GM12878 (cell line): ENCODE results near the gene ZNF701. TPM values are rescaled to one million over a fixed set of nuclear protein-coding genes. Genes with fewer than 3 reads are reported as not detected.

Experiments
- ASH2L ChIP-seq: fragments of 300-600, 200-600 bp; sonication (generic); IDR thresholded peaks from 2 replicates; pipeline ENCODE4 v1.6.1; 2017; ENCODE audit warnings: low read depth, mild to moderate bottlenecking, borderline replicate concordance
- E2F8 ChIP-seq: fragments of 450-650 bp; IDR thresholded peaks from 2 replicates; pipeline ENCODE4 v1.6.1; 2018; ENCODE audit warnings: mild to moderate bottlenecking, low read depth, moderate library complexity; ENCODE audit not compliant: partially characterized antibody
- HDGF ChIP-seq: fragments of 450-650 bp; IDR thresholded peaks from 2 replicates; pipeline ENCODE4 v1.6.1; 2016; ENCODE audit warnings: antibody characterized with exemption
- IRF4 ChIP-seq: IDR thresholded peaks from 2 replicates; pipeline ENCODE4 v1.6.1; 2011; ENCODE audit warnings: low read depth, low read length
- KAT2A ChIP-seq: conservative IDR thresholded peaks from 2 replicates; pipeline ENCODE4 v1.6.1; 2011; ENCODE audit warnings: low read depth, low read length; ENCODE audit not compliant: control insufficient read depth
- NFYB ChIP-seq: IDR thresholded peaks from 2 replicates; pipeline ENCODE4 v1.6.1; 2011; ENCODE audit warnings: low read depth, mild to moderate bottlenecking, low read length, improper control_type of control experiment, moderate library complexity; ENCODE audit not compliant: insufficient read depth
- PBX3 ChIP-seq: IDR thresholded peaks from 2 replicates; pipeline ENCODE4 v1.6.1; 2011; ENCODE audit warnings: mild to moderate bottlenecking, low read depth, low read length, moderate library complexity; ENCODE audit not compliant: insufficient replicate concordance
- POLR2AphosphoS5 ChIP-seq: IDR thresholded peaks from 2 replicates; pipeline ENCODE4 v1.6.1; 2011; ENCODE audit warnings: mild to moderate bottlenecking, low read length, inconsistent platforms
- PRDM15 ChIP-seq: fragments of 450-650 bp; formaldehyde crosslinking; IDR thresholded peaks from 2 replicates; pipeline ENCODE4 v1.4.0; 2020; ENCODE audit warnings: mild to moderate bottlenecking, moderate library complexity
- RELB ChIP-seq: fragments of 450-650 bp; IDR thresholded peaks from 2 replicates; pipeline ENCODE4 v1.6.1; 2017; ENCODE audit warnings: low read depth, mild to moderate bottlenecking, moderate library complexity
- RFX5 ChIP-seq: IDR thresholded peaks from 2 replicates; pipeline ENCODE4 v1.6.1; 2011; ENCODE audit warnings: low read depth, low read length, improper control_type of control experiment
- RUNX3 ChIP-seq: IDR thresholded peaks from 2 replicates; pipeline ENCODE4 v1.6.1; 2012; ENCODE audit warnings: low read length, inconsistent platforms
- TCF12 ChIP-seq: IDR thresholded peaks from 2 replicates; pipeline ENCODE4 v1.6.1; 2011; ENCODE audit warnings: low read depth, mild to moderate bottlenecking, low read length
- ZBTB33 ChIP-seq: fragments of 450-650 bp; IDR thresholded peaks from 2 replicates; pipeline ENCODE4 v1.6.1; 2017; ENCODE audit warnings: mild to moderate bottlenecking
- ZNF217 ChIP-seq: fragments of 450-650 bp; IDR thresholded peaks from 2 replicates; pipeline ENCODE4 v1.6.1; 2017; ENCODE audit warnings: antibody characterized with exemption, mild to moderate bottlenecking
- ZNF274 ChIP-seq: IDR thresholded peaks from one replicate; pipeline ENCODE4 v1.8.0; 2011; ENCODE audit not compliant: insufficient read length, insufficient read depth
- polyA plus RNA-seq, 11 experiments: library from polyadenylated mRNA; depleted of rRNA in 4 of 11; unstranded in 6 of 11; stranded (reverse) in 5 of 11; fragments of >200 nt; fragmentation: Nextera tagmentation in 4 of 11; fragmentation: Illumina TruSeq in 1 of 11; extraction: Ambion mirVana in 4 of 11; extraction: Trizol in 1 of 11; gene quantifications; 1 replicate in 1 of 11; 2 replicates in 10 of 11; pipeline versions ENCODE4 v1.2.1 to v1.2.3, GENCODE V29; 2011 to 2016; ENCODE audit warnings: inconsistent platforms in 2 of 11, missing spikeins in 2 of 11, low read depth in 1 of 11
- total RNA-seq, 4 experiments: library from RNA; depleted of rRNA in 3 of 4; stranded (reverse); fragments of >200 nt in 3 of 4; fragmentation: Illumina TruSeq in 1 of 4; extraction: Trizol in 1 of 4; gene quantifications; 2 replicates each; pipeline versions ENCODE4 v1.2.1 to v1.2.3, GENCODE V29; 2013 to 2021
- TF ChIP-seq, protein P1 (sequence below): fragments of 450-650 bp; IDR thresholded peaks from 2 replicates; pipeline ENCODE4 v1.6.1; 2016; ENCODE audit warnings: mild to moderate bottlenecking

Gene ZNF701
- total and polyA plus RNA-seq, 10 of the 15 experiments (the other 5 are each of a cell fraction or from before 2014, with no cell fraction given): 3.1 to 18.1 (median 8.0) TPM

GRCh38 chr19:52535771-52536447, 34.2 kb upstream of the ZNF701 start (continued):
- TF ChIP-seq PRDM15 (CRISPR knock-in tag): no peak
- peak; percentile 86 for TF ChIP-seq RELB
- TF ChIP-seq E2F8: peak; percentile 62
- TF ChIP-seq ASH2L: no peak
- 0 out of 2 replicates have a peak, but pooled peaks have one; percentile 4 for TF ChIP-seq NFYB
- no peak for TF ChIP-seq KAT2A
- TF ChIP-seq, protein P1, sequence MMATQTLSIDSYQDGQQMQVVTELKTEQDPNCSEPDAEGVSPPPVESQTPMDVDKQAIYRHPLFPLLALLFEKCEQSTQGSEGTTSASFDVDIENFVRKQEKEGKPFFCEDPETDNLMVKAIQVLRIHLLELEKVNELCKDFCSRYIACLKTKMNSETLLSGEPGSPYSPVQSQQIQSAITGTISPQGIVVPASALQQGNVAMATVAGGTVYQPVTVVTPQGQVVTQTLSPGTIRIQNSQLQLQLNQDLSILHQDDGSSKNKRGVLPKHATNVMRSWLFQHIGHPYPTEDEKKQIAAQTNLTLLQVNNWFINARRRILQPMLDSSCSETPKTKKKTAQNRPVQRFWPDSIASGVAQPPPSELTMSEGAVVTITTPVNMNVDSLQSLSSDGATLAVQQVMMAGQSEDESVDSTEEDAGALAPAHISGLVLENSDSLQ: no peak
- TF ChIP-seq IRF4: 0 out of 2 replicates have a peak, but pooled peaks have one; percentile 4
- TF ChIP-seq HDGF: no peak
- TF ChIP-seq ZNF274: no peak
- no peak for TF ChIP-seq ZNF217
- no peak for TF ChIP-seq RFX5
- no peak for TF ChIP-seq ZBTB33
- TF ChIP-seq TCF12: no peak
- 0 out of 2 replicates have a peak, but pooled peaks have one; percentile 6 for TF ChIP-seq RUNX3
- peak; percentile 78 for TF ChIP-seq POLR2AphosphoS5
- no peak for TF ChIP-seq PBX3
